Stimulated activated CD4-positive, alpha-beta T cell treated with anti-CD3 and anti-CD28 coated beads, Interleukin-12 subunit alpha, Interleukin-12 subunit beta, amount 100 ng/mL, for 48 hours (primary cell): ENCODE measurements around the gene LRRC39.
"Not testable (repeated sequence)": the region's sequence is repeated elsewhere in the genome, so short reads cannot be mapped to it uniquely, and the experiment has no call there.

Source experiments
- DNase-seq, 3 donors: peaks; one replicate each; pipeline ENCODE4 v3.0.0-alpha.2; 2020; ENCODE audit warnings: low read depth in 2 of 3, low spot score in 1 of 3

LRRC39 gene

DNA sequence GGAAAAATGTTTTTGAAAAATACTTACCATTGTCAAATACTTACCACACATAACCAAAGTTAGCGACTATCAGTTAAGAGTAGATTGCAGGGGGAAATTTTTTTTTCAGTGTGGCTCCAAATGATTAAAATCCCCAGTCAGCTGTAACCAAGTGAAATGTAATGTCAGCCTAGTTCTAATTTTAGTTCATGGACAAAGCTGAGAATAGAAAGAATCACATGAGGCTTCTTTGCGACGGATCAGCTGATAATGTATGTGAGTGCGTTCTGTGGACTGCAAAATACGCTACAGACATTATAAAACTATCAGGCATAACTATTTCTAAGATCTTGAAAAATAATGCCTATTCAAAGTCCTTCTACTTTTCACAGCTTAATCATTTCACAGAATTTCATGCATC, at the start of gene LRRC39:
LRRC39 (minus strand) TSS at position 166 of the 400 bp plus-strand sequence. CDS start 9,740 bp downstream, outside the sequence.
- no peak for DNase-seq

- DNase-seq = no peak
These were observed 44.4 kb upstream of the LRRC39 start for GRCh38 chr1:100222428-100222827.

GRCh38 chr1:100219883-100220282, 41.8 kb upstream of the LRRC39 start:
- DNase-seq = no peak

DNA sequence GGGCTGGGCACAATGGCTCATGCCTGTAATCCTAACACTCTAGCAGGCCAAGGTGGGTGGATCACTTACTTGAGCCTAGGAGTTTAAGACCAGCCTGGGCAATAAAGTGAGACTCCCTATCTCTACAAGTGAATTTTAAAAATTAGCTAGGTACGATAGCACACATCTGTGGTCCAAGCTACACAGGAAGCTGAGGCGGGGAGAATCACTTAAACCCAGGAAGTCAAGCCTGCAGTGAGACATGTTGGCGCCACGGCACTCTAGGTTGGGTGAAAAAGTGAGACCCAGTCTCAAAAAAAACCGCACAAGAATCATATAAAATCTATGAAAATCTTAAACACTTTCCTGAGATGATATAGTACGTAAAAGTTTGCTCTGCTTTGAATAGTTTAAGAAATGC, 41.4 kb upstream of the LRRC39 start:
- no peak for DNase-seq

GRCh38 chr1:100217834-100218233, 39.8 kb upstream of the LRRC39 start:
- no peak for DNase-seq

DNA sequence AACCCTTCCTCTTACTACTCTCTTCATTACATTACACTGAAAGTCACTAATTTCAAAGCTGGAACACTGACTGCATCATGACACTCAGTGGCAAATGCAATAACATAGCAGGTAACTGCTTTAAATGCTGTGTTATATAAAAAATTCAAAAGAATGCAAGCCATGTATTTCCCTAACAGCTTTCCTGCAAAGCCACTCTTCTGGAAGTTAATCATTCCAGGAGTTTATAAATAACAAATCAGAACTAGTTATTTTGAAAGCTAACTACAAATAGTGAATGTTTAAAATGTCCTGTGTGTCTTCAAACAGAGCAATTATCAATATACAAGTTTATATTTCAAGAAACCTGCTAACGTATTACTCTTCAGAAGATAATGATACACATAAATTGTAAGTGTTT, 37.0 kb upstream of the LRRC39 start:
- DNase-seq = no peak

DNA sequence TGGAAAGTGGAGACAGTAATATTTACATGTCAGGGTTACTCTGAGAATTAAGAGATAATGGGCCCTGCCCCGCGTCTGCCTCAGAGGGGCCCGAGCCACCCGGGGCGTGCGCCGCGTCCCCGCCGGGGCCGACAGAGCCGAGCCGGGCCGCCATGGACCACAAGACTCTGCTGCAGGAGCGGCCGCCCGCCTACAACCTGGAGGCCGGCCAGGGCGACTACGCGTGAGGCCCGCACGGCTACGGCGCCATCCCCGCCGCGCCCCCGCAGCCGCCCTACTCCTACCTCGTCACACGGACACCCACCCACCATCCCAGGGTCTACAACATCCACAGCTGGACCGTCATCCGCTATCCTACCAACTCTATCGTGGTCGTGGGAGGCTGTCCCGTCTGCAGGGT, 35.1 kb upstream of the LRRC39 start:
- no peak for DNase-seq

DNA sequence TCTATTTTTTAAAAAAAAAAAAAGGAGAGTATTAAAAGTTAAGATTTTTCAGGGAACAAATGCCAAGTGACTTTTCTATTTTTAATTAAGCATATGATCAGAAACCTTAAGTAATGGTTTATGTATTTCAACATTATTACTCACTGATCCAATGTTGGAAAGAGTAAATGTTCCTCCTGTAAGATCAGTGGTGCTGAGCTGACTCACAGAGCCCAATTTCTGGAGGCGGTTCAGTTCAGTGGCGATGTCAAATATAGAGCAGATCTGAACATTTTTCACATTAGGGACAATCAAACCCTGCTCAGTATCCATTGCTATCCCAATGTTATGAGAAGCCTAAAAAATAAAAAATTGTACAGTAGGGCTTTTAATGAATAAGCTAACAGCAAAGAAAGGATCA, 28.2 kb upstream of the LRRC39 start:
- no peak for DNase-seq

- not testable (repeated sequence) for DNase-seq
These were observed 27.5 kb upstream of the LRRC39 start for GRCh38 chr1:100205593-100205992.

DNA sequence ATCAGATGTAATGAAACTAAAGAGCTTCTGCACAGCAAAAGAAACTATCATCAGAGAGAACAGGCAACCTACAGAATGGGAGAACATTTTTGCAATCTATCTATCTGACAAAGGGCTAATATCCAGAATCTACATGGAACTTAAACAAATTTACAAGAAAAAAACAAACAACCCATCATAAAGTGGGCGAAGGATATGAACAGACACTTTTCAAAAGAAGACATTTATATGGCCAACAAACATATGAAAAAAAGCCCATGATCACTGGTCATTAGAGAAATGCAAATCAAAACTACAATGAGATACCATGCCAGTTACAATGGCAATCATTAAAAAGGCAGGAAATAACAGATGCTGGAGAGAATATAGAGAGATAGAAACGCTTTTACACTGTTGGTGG, 27.0 kb upstream of the LRRC39 start:
- not testable (repeated sequence) for DNase-seq

GRCh38 chr1:100202703-100203102, 24.6 kb upstream of the LRRC39 start:
- not testable (repeated sequence) for DNase-seq

DNA sequence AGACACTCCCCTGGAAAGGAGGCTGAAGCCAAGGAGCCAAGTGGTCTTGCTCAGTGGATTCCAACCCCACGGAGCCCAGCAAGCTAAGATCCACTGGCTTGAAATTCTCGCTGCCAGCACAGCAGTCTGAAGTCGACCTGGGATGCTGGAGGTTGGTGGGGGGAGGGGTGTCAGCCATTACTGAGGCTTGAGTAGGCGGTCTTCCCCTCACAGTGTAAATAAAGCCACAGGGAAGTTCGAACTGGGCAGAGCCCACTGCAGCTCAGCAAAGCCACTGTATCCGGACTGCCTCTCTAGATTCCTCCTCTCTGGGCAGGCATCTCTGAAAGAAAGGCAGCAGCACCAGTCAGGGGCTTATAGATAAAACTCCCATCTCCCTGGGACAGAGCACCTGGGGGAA, 22.0 kb upstream of the LRRC39 start:
- DNase-seq = not testable (repeated sequence)

- no peak for DNase-seq
These were observed 20.5 kb upstream of the LRRC39 start for GRCh38 chr1:100198596-100198995.

GRCh38 chr1:100188617-100189016, 10.6 kb upstream of the LRRC39 start:
- no peak for DNase-seq

GRCh38 chr1:100187912-100188311, 9.9 kb upstream of the LRRC39 start:
- no peak for DNase-seq

GRCh38 chr1:100184536-100184935, 6.5 kb upstream of the LRRC39 start:
- no peak for DNase-seq

GRCh38 chr1:100183370-100183769, 5.3 kb upstream of the LRRC39 start:
- no peak for DNase-seq

- no peak for DNase-seq
These were observed 588 bp downstream of the LRRC39 start for GRCh38 chr1:100177295-100178041.

GRCh38 chr1:100168051-100168450, 10.0 kb downstream of the LRRC39 start:
- no peak for DNase-seq

DNA sequence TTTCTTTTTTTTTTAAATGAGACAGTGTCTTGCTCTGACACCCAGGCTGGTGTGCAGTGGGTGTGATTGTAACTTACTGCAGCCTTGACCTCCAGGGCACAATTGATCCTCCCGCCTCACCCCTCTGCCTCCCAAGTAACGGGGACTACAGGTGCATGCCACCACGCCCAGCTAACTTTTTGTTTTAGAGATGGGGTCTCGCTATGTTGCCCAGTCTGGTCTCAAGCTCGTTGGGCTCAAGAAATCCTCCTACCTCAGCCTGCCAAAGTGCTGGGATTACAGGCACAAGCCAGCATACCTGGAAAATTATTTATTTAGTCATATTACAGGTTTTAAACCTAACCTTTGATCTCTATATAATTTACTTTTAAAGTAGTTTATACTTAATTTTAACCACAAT, 13.4 kb downstream of the LRRC39 start:
- DNase-seq = no peak

DNA sequence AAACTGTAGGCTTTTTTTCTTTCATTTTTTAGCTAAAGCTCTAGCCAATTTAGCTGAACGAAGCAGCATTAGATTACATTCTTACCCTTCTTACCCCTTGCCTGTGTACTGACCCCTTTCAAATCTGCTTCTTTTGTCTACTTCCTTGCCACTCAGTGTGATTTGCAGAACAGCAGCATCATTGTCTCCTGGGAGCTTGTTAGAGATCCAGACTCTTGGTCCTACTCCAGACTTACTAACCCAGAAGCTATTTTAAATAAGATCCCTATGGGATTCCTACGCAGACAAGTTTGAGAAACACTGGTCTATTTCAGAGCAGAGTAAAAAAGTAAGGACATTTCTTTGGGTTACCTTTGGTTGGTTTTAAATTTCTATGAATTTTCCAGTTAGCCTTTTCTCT, 13.8 kb downstream of the LRRC39 start:
- no peak for DNase-seq

- DNase-seq = no peak
These were observed 15.2 kb downstream of the LRRC39 start for GRCh38 chr1:100162881-100163280.

DNA sequence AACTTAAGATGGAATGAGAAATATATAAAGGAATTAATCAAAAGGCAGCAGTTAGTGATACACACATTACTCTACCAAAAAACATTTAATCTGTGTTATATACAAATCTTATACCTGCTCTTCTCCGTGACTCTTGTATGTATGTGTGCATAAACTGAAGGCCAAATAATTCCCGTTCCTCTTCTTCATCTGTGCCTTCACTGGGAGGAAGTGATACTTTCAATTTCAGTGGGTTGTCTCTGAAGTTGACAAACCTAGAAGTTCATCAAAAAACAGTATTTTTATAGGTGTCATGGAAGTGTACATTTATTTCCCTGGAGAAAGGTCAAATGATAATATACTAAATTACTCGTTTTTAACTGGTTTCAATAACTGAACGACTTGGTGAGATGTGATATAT, 25.8 kb downstream of the LRRC39 start:
- no peak for DNase-seq
